DMS53 (cell line): ENCODE measurements around the gene WNT7A.
A peak's percentile ranks its signal among the peaks of the same experiment; 100 is the strongest.
"Not testable (repeated sequence)": the region's sequence is repeated elsewhere in the genome, so short reads cannot be mapped to it uniquely, and the experiment has no call there.

Experiments used
- DNase-seq: peaks from one replicate; lab custom pipeline; 2025; lab: John Stamatoyannopoulos, UW

The WNT7A gene

DNA sequence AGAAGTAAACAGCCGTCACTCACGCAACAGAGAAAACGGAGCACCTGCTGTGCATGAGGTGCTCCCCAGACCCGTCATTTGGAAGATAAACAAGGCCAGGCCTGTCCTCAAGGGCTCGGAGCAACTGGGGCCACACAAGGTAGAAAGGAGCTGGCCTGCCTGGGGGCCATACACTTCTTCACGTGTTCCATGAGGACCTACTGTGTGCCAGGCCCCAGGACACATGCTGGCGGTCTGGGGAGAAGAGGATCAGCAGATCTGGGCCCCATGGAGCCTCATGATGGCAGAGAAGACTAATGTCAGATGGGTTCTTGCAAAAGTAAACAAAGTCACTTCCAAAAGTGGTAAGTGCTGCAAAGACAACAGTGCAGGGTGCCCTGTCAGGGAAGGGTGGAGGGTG, 14.3 kb downstream of the WNT7A start:
- no peak for DNase-seq

DNA sequence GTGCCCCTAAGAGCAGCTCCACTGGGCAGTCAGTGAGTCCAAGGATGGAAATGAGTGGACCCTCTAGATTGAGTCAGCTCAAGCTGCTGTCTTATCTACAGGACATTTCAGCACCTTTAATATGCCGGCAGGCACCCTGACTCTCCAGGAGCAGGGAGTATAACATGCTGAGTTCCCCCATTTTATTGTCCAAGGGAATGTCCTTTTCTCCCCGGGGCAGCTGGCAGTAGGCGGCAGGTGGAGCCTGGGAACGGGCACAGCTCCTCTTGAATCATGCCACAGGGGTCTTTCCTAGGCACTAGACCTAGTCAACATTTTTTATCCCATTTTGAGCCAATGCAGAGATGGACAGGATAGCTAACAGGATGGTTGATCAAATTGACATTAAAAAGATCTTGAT, 14.8 kb downstream of the WNT7A start:
- DNase-seq: no peak

GRCh38 chr3:13863965-13864595, 15.8 kb downstream of the WNT7A start:
- no peak for DNase-seq

- DNase-seq: no peak
Observed at GRCh38 chr3:13863382-13863952, 16.4 kb downstream of the WNT7A start.

- no peak for DNase-seq
Observed at GRCh38 chr3:13861461-13861860, 18.4 kb downstream of the WNT7A start.

DNA sequence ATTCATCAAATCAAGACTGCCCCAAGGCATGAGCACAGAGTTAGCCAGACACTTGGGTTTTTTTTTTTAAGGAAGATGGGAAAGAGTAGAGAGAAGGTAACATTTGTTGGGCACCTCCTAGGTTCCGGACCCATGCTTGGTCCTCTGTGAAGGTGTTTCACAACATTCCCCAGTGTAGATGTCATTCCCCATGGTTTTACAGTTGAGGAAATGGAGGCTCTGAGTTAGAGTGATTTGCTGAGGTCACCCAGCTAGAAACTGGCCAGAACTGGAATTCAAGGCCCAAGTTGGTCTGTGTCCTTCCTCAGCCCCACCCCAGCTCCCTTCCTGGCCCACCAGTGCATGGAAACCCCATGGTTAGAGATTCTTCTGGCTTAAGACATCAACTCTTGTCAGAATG, 19.9 kb downstream of the WNT7A start:
- no peak for DNase-seq

DNA sequence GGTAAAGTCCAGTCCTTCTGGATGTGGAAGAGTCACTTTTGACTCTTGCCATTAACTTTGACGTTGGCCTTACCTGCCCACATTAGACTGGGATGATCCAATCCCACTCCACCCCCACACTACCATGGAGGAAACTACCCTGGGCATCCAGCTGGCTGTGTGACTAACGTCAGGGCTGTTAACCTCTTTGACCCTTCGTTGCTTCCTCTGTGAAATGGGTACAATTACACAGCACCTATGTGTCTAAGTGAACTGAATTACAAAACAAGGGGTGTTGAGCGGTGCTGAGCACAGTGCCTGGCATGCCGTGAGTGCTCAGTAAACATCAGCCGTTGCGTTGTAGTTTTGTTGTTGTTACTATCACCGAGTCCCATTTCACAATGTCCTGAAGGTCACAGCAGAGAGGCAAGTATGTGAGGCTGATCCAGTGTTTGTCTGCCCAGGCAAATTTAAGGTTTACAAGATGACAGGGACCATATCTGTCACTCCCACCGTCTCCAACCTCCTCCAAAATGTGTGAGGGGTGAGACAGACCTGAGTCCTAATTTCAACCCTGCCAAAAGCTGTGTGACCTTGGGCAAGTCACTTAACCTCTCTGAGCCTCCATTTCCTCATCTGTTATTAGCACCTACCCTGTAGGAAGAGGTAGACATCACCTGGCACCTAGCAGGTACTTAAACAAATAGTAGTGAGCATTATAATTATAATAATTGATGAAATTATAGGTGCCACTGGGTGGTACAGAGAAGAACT, 20.9 kb downstream of the WNT7A start:
- DNase-seq: no peak

DNA sequence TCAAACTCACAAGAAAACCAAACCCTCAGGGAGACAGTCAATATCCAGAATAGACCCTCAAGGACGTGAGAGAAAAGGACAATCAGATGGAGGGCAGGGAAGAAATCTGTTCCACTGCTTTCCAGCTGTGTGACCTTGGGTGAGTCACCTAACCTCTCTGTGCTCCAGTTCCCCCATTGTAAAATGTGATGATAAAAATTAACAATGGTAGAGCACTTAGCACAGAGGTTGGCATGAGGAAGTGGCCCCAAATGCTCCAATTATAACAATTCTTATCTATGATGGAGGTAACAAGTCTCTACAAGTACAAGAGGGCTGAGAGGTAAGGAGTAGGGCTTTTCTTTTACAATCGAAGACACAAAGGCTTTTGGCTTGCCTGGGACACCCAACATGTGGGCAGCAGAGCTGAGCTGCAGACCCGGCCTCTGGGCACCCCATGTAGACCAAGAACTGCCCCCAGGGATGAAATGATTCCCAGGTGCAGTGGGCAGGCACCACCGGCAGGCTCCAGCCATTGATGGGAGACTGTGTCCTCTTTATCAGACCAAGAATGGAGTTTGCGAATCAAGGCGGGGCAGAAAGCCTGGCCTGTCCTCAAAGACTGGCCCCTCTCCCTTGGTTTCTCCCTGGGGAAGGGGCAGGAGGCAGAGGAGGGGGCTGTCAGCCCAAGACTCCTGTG, 22.0 kb downstream of the WNT7A start:
- DNase-seq: no peak

- DNase-seq: not testable (repeated sequence)
Observed at GRCh38 chr3:13856628-13857027, 23.2 kb downstream of the WNT7A start.

- DNase-seq: no peak
Observed at GRCh38 chr3:13856006-13856405, 23.9 kb downstream of the WNT7A start.

DNA sequence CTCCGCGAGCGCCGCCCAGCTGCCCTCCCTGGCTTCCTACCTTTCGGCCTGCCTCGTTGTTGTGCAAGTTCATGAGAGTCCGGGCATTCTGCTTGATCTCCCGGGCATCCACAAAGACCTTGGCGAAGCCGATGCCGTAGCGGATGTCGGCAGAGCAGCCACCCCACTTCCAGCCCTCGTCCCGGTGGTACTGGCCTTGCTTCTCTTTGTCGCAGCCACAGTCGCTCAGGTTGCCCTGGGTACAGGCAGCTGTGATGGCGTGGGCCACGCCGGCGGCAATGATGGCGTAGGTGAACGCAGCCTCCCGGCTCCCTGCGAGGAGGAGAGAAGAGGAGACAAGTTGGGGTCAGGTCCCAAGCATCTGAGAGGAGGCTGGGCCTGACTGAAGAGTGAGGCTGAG, 25.4 kb downstream of the WNT7A start:
- DNase-seq: no peak

GRCh38 chr3:13853978-13854296, 25.9 kb downstream of the WNT7A start:
- peak; percentile 16 for DNase-seq

- DNase-seq: no peak
Observed at GRCh38 chr3:13853256-13853977, 26.5 kb downstream of the WNT7A start.

GRCh38 chr3:13852638-13853009, 27.2 kb downstream of the WNT7A start:
- DNase-seq: no peak

DNA sequence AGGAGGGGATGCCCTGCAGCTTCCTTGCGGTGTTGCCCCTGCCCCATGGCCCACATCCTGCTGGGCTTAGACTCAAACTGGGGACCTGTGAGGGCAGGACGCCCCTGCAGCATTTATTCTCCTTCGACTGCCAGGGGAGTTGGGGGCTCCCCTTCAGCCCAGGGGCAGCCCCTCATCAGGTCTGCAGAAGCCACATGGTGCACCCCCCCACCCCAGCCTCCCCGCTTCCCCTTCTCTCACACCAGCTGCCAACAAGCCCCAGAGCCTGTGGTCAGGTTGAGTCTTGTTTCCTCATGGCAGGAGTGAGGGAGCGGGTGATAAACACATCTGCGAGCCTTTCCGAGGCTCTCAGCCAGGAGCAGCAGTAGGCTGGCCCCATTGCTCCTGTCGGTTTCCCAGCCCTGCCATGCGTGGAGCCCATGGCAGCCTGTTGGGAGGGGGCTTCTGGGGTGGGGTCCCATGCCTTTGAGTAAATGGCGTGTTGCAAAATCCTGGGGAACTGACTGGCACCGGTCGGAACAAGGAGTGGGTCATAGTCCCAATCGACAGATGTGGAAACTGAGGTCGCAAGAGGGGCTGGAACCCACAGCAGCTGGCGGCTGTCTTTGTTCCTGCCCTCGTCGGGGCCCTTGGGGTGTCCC, 27.8 kb downstream of the WNT7A start:
- DNase-seq: no peak

DNA sequence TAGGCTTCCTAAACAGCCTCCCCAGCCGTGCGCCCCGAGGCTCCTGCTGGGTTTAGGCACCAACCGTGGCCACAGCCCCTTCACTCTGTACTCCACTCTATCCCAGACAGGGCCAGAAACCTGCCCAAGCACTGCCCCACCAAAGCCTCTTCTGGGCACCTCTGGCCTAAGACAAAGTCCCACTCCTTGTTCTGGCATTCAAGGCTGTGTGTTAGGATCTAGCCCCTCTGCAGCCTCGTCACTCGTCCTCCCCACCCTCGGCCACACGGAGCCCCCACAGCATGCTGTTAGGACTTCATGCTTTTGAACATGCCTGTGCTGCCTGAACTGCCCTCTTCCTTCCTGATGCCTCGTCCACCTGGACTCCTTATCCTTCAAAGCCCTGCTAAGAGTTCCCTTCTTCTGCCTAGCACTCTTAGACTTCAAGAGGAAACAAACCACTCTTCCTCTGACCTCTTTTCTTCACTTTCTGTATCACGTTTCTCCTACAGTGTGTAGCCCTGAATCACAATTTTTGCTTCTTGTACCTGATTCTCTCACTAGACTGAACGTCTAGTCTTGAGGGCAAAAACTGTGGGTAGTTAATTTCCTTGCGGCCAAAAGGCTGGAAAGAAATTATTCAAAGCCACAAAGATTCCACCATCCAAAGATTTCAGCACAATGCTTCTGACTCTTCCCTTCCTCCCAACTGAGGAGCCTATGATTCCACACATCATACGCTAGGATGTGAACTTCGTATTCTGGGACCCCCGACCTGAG, 28.6 kb downstream of the WNT7A start:
- no peak for DNase-seq

DNA sequence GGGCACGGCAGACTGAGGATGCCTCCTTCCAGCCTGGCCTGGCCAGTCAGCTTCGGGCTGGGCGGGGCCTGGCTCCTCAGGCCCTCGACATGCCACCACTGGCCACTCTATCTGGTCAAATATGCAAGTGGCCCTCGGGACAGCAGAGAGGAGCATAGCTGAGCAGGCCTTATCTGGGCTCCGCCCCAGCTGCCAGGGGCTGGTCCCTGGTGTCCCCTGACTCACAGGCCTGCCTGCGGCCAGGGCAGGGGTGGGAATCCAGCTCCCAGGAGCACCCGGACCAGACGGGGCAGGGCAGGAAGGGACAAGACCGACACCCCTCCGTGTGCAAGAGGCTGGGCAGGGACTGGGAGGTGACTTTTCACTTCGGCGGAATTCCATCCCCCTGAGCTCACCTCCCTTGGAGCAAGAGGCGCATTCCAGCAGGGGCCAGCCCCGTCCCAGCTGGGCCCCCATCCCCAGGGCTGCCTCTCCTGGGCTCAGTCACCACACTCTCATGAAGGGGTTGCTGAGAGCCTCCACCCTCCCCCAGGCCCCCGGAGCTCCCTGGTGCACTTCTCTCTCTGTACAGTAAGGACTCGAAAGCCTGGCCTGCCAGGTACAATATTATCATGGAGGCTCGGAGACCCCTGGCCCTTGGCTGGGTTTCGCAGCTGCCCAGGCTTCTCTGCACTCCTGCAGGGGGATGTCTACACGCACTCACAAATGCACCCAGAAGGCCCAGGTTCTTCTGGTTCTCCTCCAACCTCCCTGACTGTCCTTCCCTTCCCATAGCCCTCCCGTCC, 29.5 kb downstream of the WNT7A start:
- no peak for DNase-seq

- DNase-seq: no peak
Observed at GRCh38 chr3:13849018-13849417, 30.9 kb downstream of the WNT7A start.

DNA sequence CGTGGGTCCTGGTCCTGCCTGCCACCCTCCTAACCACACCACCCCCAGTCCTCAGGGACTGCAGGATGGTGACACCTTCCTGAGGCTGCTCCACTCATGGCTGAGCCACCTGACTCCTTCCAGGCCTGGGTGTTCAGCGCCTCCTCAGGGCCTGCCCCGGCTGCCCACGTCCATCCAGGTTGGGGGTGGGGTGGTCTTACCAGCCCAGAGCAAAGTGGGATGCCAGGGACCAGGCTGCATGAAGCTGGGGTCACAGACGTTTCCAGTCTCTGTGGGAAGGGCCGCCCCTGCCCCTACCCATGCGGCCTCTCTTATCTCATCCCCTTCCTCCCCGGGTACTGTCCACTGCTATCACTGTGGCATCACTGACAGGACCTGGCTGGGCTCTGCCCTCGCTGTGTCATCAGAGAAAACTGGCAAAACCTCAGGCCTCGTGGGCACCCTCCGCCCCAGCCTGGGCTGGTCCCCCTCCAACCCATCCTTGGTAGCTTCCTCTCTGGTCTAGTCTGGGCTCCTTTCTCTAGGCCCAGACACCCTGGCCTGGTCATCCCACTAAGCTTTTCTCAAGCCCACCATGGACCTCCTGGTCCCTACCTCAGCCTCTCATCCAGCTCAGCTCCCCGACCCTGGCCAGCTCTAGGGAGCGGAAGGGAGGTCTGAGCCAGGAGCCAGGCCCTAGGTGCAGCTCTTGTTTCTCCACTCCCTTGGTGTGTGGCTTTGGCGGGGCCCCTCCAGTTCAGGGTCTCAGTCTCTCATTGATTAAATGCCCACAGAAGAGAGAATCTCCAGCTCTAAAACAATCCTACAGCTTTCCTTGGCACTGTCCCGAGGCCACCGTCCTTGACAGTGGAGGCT, 32.9 kb downstream of the WNT7A start:
- no peak for DNase-seq
